AG09319 (cell line): Measurements from ENCODE around the gene QSOX1.

Experiments used
- DNase-seq: peaks from one replicate; pipeline ENCODE4 v3.0.0-alpha.2; 2010; ENCODE audit warnings: low read depth; ENCODE audit errors: extremely low read depth
- CTCF ChIP-seq: IDR thresholded peaks from 2 replicates; pipeline ENCODE4 v1.5.1; 2011; ENCODE audit warnings: low read depth, mild to moderate bottlenecking, inconsistent platforms, low read length, moderate library complexity

QSOX1 gene

GRCh38 chr1:180136968-180137356 lies 17.7 kb upstream of the QSOX1 start:
- no peak for TF ChIP-seq CTCF

GRCh38 chr1:180137776-180138175 lies 16.9 kb upstream of the QSOX1 start:
- DNase-seq = no peak
- no peak for TF ChIP-seq CTCF

More at GRCh38 chr1:180136968-180137356, 17.7 kb upstream of the QSOX1 start:
- DNase-seq = no peak

GRCh38 chr1:180141381-180141934 lies 13.2 kb upstream of the QSOX1 start:
- no peak for TF ChIP-seq CTCF
- DNase-seq = no peak

GRCh38 chr1:180143359-180143758 lies 11.3 kb upstream of the QSOX1 start:
- no peak for TF ChIP-seq CTCF

GRCh38 chr1:180144659-180145357 lies 9.9 kb upstream of the QSOX1 start:
- DNase-seq = no peak
- no peak for TF ChIP-seq CTCF

More at GRCh38 chr1:180143359-180143758, 11.3 kb upstream of the QSOX1 start:
- DNase-seq = no peak

- TF ChIP-seq CTCF = no peak
- no peak for DNase-seq
These were observed 9.2 kb upstream of the QSOX1 start for GRCh38 chr1:180145446-180145845.

GRCh38 chr1:180150982-180151381 lies 3.7 kb upstream of the QSOX1 start:
- no peak for TF ChIP-seq CTCF
- DNase-seq = no peak
